Esophagus muscularis mucosa (tissue), 4 donors: ENCODE data around the gene RNF224. TPM values are rescaled to one million over a fixed set of nuclear protein-coding genes. Genes with fewer than 3 reads are reported as not detected.

Experiments
- DNase-seq: peaks from one replicate; pipeline ENCODE4 v3.0.0-alpha.2; 2017; ENCODE audit errors: extremely low spot score
- H3K27ac ChIP-seq, 4 donors: fragments of 200-600 bp; sonication (generic); replicated peaks in 1 of 4; 1 replicate in 3 of 4; 2 replicates in 1 of 4; pipeline ENCODE4 v1.5.1; 2016 to 2019; ENCODE audit warnings: mild to moderate bottlenecking in 1 of 4
- H3K27me3 ChIP-seq, 4 donors: fragments of 200-600 bp; sonication (generic); one replicate each; pipeline versions ENCODE4 v1.5.1 to v1.6.0; 2016 to 2019
- H3K36me3 ChIP-seq, 4 donors: fragments of 200-600 bp; sonication (generic); one replicate each; pipeline ENCODE4 v1.5.1; 2016 to 2019
- H3K4me1 ChIP-seq, 4 donors: fragments of 200-600 bp; sonication (generic); one replicate each; pipeline ENCODE4 v1.5.1; 2016 to 2019
- H3K4me3 ChIP-seq, 4 donors: fragments of 200-600 bp; sonication (generic); 1 replicate in 2 of 4; 2 replicates in 2 of 4; pipeline ENCODE4 v1.5.1; 2016 to 2019; ENCODE audit warnings: mild to moderate bottlenecking in 4 of 4, moderate library complexity in 1 of 4
- H3K9me3 ChIP-seq, 4 donors: fragments of 200-600 bp; sonication (generic); 1 replicate in 3 of 4; 2 replicates in 1 of 4; pipeline ENCODE4 v1.5.1; 2016 to 2019
- CTCF ChIP-seq, 3 experiments: fragments of 200-600 bp in 2 of 3; fragments of 450-650 bp in 1 of 3; sonication (generic) in 2 of 3; IDR thresholded peaks; one replicate each; pipeline ENCODE4 v1.5.1; 2017 to 2019; ENCODE audit warnings: antibody characterized with exemption in 3 of 3, mild to moderate bottlenecking in 2 of 3, moderate library complexity in 1 of 3
- EP300 ChIP-seq: sonication (generic); formaldehyde crosslinking; IDR thresholded peaks from one replicate; pipeline ENCODE4 v1.6.1; 2017; ENCODE audit warnings: antibody characterized with exemption
- POLR2A ChIP-seq: fragments of 450-650 bp; IDR thresholded peaks from one replicate; pipeline ENCODE4 v1.6.1; 2017; ENCODE audit warnings: antibody characterized with exemption, moderate library complexity, mild to moderate bottlenecking, low read depth
- POLR2AphosphoS5 ChIP-seq, 2 donors: sonication (generic); formaldehyde crosslinking; IDR thresholded peaks; one replicate each; pipeline ENCODE4 v1.6.1; 2017; ENCODE audit warnings: antibody characterized with exemption in 2 of 2
- WGBS: methylation state at CpG from one replicate; pipeline ENCODE4 v1.1.5; 2018; 5-methylcytosine and 5-hydroxymethylcytosine counted together
- intact Hi-C: fragments of 100-400 bp; cut with DNase I; formaldehyde crosslinking; loops from one replicate; pipeline ENCODE4 v1.15.1; 2023
- total RNA-seq, 4 donors: library from RNA; depleted of rRNA; stranded (reverse); fragments of >200 nt; gene quantifications; one replicate each; pipeline versions ENCODE4 v1.1.0 to v1.2.1, GENCODE V29; 2016

RNF224 gene
- total RNA-seq = not detected

- Histone ChIP-seq H3K9me3 (no peaks in the 10 kb centered on the region), H3K4me1 (peaks cover 15 to 30% (median 27%) of the 10 kb centered on the region in 4 donors), H3K27me3 (peaks cover 0 to 58% (median 40%) of the 10 kb centered on the region in 4 donors), H3K36me3 (no peaks in the 10 kb centered on the region), H3K27ac (no peak within 1 kb of the TSS), H3K4me3 (no peak within 1 kb of the TSS)
- DNase-seq = no peak
- 3% methylated on average over 6 of the region's 25 CpGs for WGBS
- TF ChIP-seq POLR2AphosphoS5 (IDR thresholded peaks at IDR 0.05) (peak in 1 of 2 donors; percentile 19), EP300 (no peak), POLR2A (no peak), CTCF (IDR thresholded peaks at IDR 0.05) (peak; percentile 74 to 95 (median 86))
- intact Hi-C loops = loop anchor here (2.0 kb wide), 1 partner anchor 108 kb away; no protein-coding TSS in a partner anchor
Measured at GRCh38 chr9:137227054-137227852, at the start of gene RNF224. TSS of gene RNF224 (plus strand) at chr9:137227502. CDS start at chr9:137228336, 834 bp downstream.

GRCh38 chr9:137178201-137178938 is 48.9 kb upstream of the RNF224 start:
- Histone ChIP-seq H3K27ac (no peak overlapping the region), H3K27me3 (peaks cover 0 to 8% (median 0%) of the 10 kb centered on the region in 4 donors), H3K4me3 (no peak overlapping the region), H3K36me3 (peaks cover 37 to 66% (median 59%) of the 10 kb centered on the region in 4 donors), H3K9me3 (no peaks in the 10 kb centered on the region), H3K4me1 (peaks cover 0 to 8% (median 3%) of the 10 kb centered on the region in 4 donors)
- no peak for TF ChIP-seq POLR2A
- TF ChIP-seq CTCF (IDR thresholded peaks at IDR 0.05) = no peak
- TF ChIP-seq EP300 = no peak
- no peak for TF ChIP-seq POLR2AphosphoS5 (IDR thresholded peaks at IDR 0.05)
- DNase-seq = no peak
- intact Hi-C loops = no loop called here
- WGBS = 85% methylated on average over 19 of the region's 23 CpGs

GRCh38 chr9:137178939-137179630 is 48.2 kb upstream of the RNF224 start:
- Histone ChIP-seq H3K27ac (no peak overlapping the region), H3K4me1 (peaks cover 0 to 8% (median 3%) of the 10 kb centered on the region in 4 donors), H3K27me3 (peaks cover 0 to 1% (median 0%) of the 10 kb centered on the region in 4 donors), H3K36me3 (peaks cover 44 to 73% (median 66%) of the 10 kb centered on the region in 4 donors), H3K4me3 (no peak overlapping the region), H3K9me3 (no peaks in the 10 kb centered on the region)
- 87% methylated on average over 15 of the region's 19 CpGs for WGBS
- no peak for DNase-seq
- no peak for TF ChIP-seq EP300
- TF ChIP-seq CTCF (IDR thresholded peaks at IDR 0.05) = no peak
- no peak for TF ChIP-seq POLR2AphosphoS5 (IDR thresholded peaks at IDR 0.05)
- intact Hi-C loops = no loop called here

- H3K4me3 ChIP-seq = no peak overlapping the region
Measured at GRCh38 chr9:137179761-137180160, 47.5 kb upstream of the RNF224 start.

More at GRCh38 chr9:137179761-137180160, 47.5 kb upstream of the RNF224 start:
- H3K9me3 ChIP-seq = no peaks in the 10 kb centered on the region
- intact Hi-C loops = no loop called here
- TF ChIP-seq CTCF (IDR thresholded peaks at IDR 0.05) (no peak), POLR2A (no peak), POLR2AphosphoS5 (IDR thresholded peaks at IDR 0.05) (no peak), EP300 (no peak)
- peaks cover 50 to 80% (median 73%) of the 10 kb centered on the region in 4 donors for H3K36me3 ChIP-seq
- H3K27ac ChIP-seq = no peak overlapping the region
- whole genome bisulfite sequencing = 94% methylated on average over 14 of the region's 17 CpGs
- peaks cover 0 to 15% (median 5%) of the 10 kb centered on the region in 4 donors for H3K4me1 ChIP-seq
- no peaks in the 10 kb centered on the region for H3K27me3 ChIP-seq
- DNase-seq = no peak
